Glomerular visceral epithelial cell (primary cell): ENCODE data around the gene ACTR1B.
"Not testable (repeated sequence)": the region's sequence is repeated elsewhere in the genome, so short reads cannot be mapped to it uniquely, and the experiment has no call there.

Experiments used
- DNase-seq: peaks from one replicate; pipeline ENCODE4 v3.0.0-alpha.2; 2016; ENCODE audit errors: extremely low spot score

ACTR1B gene

GRCh38 chr2:97663962-97664635 is at the start of gene ACTR1B:
ACTR1B (minus strand) TSS chr2:97664044; CDS start chr2:97663890, 154 bp downstream.
- peak; percentile 100 for DNase-seq

DNA sequence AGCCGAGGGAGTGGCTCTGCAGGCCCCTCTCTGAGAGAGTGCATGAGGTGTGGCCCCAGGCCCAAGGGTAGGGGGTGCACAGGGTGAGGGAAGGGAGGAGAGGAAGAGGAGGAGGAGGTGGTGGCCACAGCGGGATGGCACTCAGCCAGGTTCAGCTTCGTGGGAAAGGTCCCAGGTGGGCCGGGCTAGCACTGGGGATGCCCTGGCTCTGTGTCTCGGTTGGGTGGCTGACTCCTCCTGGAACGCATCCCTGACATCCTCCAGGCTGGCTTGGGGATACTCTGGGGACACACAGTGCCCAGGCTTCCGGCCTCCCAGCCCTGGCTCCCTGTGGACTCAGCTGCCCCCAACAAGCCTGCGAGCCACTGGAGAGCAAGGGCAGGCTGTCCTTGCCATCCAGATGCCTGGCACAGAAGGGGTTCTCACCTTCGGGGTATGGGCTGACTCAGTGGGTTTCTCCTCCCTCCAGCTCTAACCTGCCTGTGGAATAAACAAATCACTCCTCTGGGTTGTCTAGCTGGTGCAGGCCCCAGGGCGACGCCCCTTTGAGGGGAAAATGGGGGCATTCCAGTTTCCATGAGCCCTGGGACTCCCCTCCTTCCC is 49.0 kb upstream of the ACTR1B start:
- DNase-seq: no peak

DNA sequence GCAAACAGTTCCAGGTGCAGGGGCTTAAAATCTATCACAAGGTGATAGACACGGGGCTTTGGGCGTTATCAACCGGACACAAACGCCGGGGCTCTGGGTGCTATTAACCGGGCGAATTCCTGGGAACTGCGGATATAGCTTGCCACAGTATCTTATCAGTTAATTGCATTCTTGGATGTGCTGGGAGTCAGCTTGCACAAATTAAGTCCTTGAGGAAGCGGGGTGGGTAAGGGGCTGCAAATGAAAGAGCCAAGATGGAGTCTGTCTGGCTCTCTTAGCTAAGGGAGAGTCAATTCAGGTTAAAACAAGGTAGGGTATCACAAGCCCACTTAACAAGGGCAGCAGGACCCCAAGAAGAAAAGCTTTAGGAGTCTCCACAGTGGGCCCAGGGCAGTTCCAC is 48.3 kb upstream of the ACTR1B start:
- DNase-seq: not testable (repeated sequence)

DNA sequence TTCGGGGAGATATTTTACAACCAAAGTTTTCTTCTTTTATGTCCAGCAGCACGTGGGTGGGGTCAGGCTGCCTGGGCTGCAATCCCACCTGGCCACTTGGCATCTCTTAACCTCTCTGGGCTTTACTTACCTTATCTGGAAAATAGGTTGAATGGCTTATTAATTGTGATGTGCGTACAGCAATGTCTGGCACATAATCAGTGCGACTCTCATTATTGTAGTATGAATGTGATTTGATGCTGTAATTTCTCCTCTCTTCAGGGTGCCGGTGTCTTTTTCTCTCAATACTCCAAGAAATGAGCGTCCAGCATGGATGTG is 47.5 kb upstream of the ACTR1B start:
- DNase-seq: no peak

DNA sequence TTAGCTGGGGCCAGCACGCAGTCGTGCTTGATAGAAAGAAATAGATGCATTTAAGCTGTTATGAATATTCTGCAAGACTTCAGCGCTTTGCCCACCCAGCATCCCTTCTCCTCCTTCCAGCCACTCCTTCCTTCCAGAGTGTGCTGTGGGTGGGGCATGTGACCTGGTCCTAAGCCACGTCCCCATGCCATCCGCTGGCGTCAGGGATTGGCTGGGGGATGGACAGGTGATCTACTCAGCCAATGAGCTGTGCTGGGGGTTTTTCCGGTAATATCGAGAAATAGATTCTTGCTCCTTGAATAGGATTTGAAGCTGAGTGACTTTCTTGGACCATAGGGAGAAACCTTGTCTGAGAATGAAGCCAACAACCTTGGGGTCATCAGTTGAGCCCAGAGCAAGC is 44.8 kb upstream of the ACTR1B start:
- no peak for DNase-seq

- no peak for DNase-seq
Observed at GRCh38 chr2:97708048-97708380, 44.2 kb upstream of the ACTR1B start.

DNA sequence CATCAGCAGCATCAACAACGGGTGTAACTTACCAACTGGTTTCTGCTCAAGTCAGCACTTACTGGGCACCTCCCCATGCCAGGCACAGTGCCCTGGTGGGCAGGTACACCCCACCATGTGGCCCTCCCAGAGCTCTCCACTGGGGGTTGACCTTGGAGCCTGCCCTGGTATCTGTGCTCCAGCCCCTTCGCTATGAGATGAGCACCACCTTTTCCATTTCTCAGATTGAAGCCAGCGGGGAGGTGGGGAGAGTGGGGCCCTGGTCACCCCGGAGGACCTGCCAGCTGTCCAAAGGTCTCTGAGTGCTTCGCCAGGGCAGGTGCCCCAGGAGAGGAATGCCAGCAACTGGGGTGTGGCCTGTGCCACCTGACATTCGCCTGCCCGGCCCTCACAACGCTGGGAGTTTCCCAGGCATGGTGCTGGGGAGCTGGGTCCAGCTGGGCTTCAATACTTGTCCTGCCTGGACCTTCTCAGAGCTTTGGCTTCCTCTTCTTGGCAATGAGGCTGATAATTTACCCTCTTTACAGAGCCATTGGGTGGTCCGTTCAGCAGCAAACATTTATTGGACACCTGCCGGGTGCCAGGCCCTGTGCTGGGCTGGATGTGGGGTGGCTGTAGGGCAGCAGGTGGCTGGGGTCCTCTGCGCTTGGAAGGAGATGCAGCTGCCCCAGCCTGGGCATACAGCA is 43.7 kb upstream of the ACTR1B start:
- DNase-seq: no peak

- DNase-seq: no peak
Observed at GRCh38 chr2:97706708-97707345, 43.0 kb upstream of the ACTR1B start.

GRCh38 chr2:97706112-97706511 is 42.3 kb upstream of the ACTR1B start:
- no peak for DNase-seq

GRCh38 chr2:97704989-97705388 is 41.1 kb upstream of the ACTR1B start:
- no peak for DNase-seq

DNA sequence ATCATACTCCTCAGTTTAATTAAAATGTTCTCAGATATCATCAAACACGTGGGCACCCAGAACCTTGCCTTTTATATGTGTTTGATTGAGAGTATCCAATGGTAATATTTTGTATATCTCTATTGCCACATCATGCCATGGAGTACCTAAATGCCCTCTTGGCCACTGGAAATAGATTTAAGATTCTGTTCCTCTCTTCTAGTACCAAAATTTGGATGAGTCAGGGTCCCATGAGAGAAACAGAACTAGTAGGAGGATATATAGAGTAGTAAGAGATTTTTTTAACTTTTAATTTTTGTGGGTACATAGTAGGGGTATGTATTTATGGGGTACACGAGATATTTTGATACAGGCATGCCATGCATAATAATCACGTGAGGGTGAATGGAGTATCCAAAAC is 39.9 kb upstream of the ACTR1B start:
- DNase-seq: no peak

- DNase-seq: no peak
Observed at GRCh38 chr2:97702731-97703470, 39.1 kb upstream of the ACTR1B start.

DNA sequence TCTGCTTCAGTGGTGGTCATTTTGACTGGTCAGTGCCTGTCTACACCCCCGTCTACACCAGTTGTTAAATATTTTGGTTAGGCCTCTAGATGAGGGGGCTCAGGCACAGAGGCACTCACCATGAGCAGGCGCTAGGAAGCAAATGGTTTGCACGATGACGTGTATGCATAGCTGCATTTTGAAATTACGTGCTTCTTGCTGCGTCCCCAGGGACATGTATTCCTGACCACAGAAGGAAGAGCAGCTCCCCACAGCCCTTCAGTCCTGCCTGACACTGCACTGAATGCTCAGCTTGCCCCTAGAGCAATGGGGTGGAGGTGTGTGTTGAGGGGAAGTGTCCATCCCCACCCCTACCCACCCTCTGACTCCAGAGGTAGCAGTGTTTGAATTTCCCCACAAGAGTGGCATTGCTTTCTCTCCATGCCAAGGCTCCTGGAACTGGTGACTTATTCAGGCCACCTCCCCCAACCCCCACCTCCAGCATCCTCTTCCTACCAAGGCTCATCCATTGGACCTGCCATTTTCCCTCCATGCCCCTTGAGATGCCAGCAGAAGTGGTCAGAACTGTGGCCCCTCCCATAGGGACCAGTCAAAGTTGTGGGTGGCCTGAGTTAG is 38.1 kb upstream of the ACTR1B start:
- no peak for DNase-seq

DNA sequence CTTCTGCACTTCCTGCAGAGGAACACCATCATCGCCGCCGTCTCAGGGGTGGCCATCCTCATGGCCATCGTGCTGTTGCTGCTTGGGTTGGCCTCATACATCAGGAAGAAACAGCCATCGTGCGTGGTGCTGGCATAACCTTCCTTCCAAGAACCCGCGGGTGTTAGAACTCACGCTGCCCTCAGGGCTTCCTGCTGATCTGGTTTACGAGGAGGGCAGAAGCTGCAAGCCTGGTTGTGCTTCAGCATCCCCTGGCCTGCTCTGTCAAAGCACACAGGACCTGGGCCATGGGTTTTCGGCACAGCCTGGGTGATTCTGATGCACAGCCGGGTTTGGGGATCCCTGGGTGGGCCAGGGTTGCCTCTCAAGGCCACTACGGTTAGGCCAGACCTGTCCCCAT is 37.3 kb upstream of the ACTR1B start:
- DNase-seq: no peak

DNA sequence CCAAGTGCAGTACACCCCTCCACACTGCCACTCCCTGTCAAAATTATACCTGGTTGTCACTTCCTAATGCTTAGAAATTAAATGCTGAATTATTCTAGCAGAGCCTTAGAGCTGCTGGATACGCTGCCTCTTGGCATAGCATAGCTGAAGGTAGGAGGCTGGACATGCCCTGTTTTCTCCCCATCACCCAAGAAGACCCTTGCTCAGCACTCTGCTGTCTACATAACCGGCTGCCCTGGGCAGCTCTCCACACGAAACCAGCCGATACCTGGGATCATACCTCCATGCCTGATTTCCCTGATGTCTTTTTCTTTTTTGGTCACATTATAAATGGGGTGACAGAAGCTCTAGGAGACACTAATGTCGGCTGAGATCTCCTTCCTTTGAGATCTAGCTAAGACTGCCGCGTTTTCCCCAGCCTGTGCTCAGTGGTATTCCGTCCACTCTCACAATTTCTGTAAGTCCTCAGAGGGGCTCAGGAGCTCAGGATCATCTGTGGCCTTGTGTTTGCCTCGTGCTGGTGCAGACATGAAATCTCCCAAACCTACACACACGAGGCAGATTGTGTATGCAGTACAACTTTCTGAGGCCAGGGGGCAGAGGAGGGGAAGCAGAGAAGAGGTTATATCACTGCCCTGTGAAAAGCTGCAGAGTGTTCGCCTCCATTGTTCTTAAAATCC is 36.1 kb upstream of the ACTR1B start:
- DNase-seq: peak; percentile 46

- DNase-seq: no peak
Observed at GRCh38 chr2:97698530-97698929, 34.7 kb upstream of the ACTR1B start.

DNA sequence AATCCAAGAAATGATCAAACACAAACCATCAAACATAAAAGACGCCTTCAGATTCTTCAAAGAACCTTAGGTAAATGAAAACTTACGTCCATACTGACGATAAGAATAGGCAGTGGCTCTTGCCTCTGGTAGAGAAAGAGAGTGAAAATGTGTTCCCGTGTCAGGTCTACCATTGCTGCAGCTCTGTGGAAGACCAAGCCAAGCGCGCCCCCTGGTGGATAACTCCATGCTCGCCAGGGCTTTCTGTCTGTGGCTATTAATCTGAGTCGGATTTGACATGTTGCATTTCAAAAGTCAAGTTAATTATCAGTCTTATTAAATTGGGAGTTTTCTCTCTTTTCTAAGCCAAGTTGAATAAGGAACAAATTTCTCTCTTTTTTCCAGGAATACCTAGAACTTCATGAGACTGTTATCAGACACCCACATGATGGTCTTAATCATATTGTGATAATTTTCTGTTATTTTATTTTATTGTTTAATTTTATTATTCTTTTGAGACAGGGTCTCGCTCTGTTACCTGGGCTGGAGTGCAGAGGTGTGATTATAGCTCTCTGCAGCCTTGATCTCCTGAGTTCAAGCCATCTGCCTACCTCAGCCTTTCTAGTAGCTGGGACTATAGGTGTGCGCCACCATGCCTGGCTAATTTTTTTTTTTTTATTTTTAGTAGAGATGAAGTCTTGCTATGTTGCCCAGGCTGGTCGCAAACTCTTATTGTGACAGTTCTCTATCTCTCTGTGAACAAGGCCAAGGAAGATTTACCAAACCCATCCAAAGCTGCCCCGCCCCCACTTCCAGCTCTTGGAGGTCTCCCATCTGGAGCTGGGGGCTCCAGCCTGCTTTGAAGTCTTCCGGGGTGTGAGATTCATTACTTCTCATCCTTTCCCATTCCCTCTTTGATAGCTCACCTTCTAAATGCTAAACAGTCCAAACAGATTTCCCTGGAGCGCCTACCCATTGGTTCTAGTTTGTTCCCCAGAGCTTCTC is 33.7 kb upstream of the ACTR1B start:
- peak; percentile 85 for DNase-seq

GRCh38 chr2:97695744-97696143 is 31.9 kb upstream of the ACTR1B start:
- no peak for DNase-seq

GRCh38 chr2:97693476-97693875 is 29.6 kb upstream of the ACTR1B start:
- no peak for DNase-seq

- DNase-seq: no peak
Observed at GRCh38 chr2:97691166-97691565, 27.3 kb upstream of the ACTR1B start.
